Subcutaneous abdominal adipose tissue (tissue), 5 donors: ENCODE results near the gene PPFIA4.

Experiments
- H3K27ac ChIP-seq: one replicate; pipeline ENCODE4 v1.7.0; 2013; ENCODE audit warnings: low read depth, mild to moderate bottlenecking, inconsistent platforms, low read length, moderate library complexity
- H3K27me3 ChIP-seq, 5 donors: one replicate each; pipeline ENCODE4 v1.7.0; 2013; ENCODE audit warnings: low read length in 5 of 5, inconsistent platforms in 1 of 5; ENCODE audit not compliant: control insufficient read depth in 5 of 5, insufficient read depth in 4 of 5
- H3K36me3 ChIP-seq, 5 donors: one replicate each; pipeline ENCODE4 v1.7.0; 2013; ENCODE audit warnings: low read length in 5 of 5; ENCODE audit not compliant: control insufficient read depth in 5 of 5, insufficient read depth in 5 of 5
- H3K4me1 ChIP-seq, 5 donors: one replicate each; pipeline ENCODE4 v1.7.0; 2013; ENCODE audit warnings: low read length in 5 of 5, mild to moderate bottlenecking in 3 of 5, moderate library complexity in 1 of 5; ENCODE audit not compliant: control insufficient read depth in 5 of 5, insufficient read depth in 5 of 5
- H3K4me3 ChIP-seq, 5 donors: one replicate each; pipeline ENCODE4 v1.7.0; 2013; ENCODE audit warnings: low read length in 5 of 5, low read depth in 1 of 5
- H3K9ac ChIP-seq, 5 donors: one replicate each; pipeline ENCODE4 v1.7.0; 2013; ENCODE audit warnings: low read length in 5 of 5, mild to moderate bottlenecking in 4 of 5, moderate library complexity in 3 of 5
- H3K9me3 ChIP-seq, 5 donors: one replicate each; pipeline ENCODE4 v1.7.0; 2013; ENCODE audit warnings: low read length in 5 of 5; ENCODE audit not compliant: control insufficient read depth in 5 of 5
- donor health status: healthy.
- donor health status: healthy.
- donor health status: healthy.
- donor health status: healthy.
- donor health status: healthy.

PPFIA4 gene

GRCh38 chr1:203086992-203087763 lies 60.9 kb downstream of the PPFIA4 start:
- H3K27me3 ChIP-seq = peaks cover 0 to 8% (median 3%) of the 10 kb centered on the region in 5 donors
- H3K36me3 ChIP-seq = no peaks in the 10 kb centered on the region
- H3K9me3 ChIP-seq = no peaks in the 10 kb centered on the region
- no peak overlapping the region for H3K4me3 ChIP-seq
- no peak overlapping the region for H3K27ac ChIP-seq
- no peak overlapping the region for H3K9ac ChIP-seq
- H3K4me1 ChIP-seq = peaks cover 0 to 25% (median 7%) of the 10 kb centered on the region in 5 donors

- no peak overlapping the region for H3K9ac ChIP-seq
- H3K4me3 ChIP-seq = no peak overlapping the region
- no peak overlapping the region for H3K27ac ChIP-seq
- peaks cover 0 to 8% (median 3%) of the 10 kb centered on the region in 5 donors for H3K27me3 ChIP-seq
- no peaks in the 10 kb centered on the region for H3K36me3 ChIP-seq
- no peaks in the 10 kb centered on the region for H3K9me3 ChIP-seq
- peaks cover 0 to 19% (median 7%) of the 10 kb centered on the region in 5 donors for H3K4me1 ChIP-seq
Observed at GRCh38 chr1:203088441-203088840, 62.1 kb downstream of the PPFIA4 start.

GRCh38 chr1:203089001-203089650 lies 62.8 kb downstream of the PPFIA4 start:
- Histone ChIP-seq H3K9ac (no peak overlapping the region), H3K4me1 (peaks cover 0 to 12% (median 4%) of the 10 kb centered on the region in 5 donors), H3K4me3 (no peak overlapping the region), H3K36me3 (no peaks in the 10 kb centered on the region), H3K9me3 (peaks cover 0 to 4% (median 0%) of the 10 kb centered on the region in 5 donors), H3K27me3 (peaks cover 0 to 8% (median 3%) of the 10 kb centered on the region in 5 donors), H3K27ac (no peak overlapping the region)

- H3K27me3 ChIP-seq = peaks cover 0 to 8% (median 3%) of the 10 kb centered on the region in 5 donors
- H3K9ac ChIP-seq = no peak overlapping the region
- peaks cover 0 to 4% (median 4%) of the 10 kb centered on the region in 5 donors for H3K9me3 ChIP-seq
- H3K4me3 ChIP-seq = no peak overlapping the region
- H3K36me3 ChIP-seq = no peaks in the 10 kb centered on the region
- peaks cover 0 to 7% (median 2%) of the 10 kb centered on the region in 5 donors for H3K4me1 ChIP-seq
- no peak overlapping the region for H3K27ac ChIP-seq
Observed at GRCh38 chr1:203089651-203090045, 63.4 kb downstream of the PPFIA4 start.

GRCh38 chr1:203090421-203091198 lies 64.3 kb downstream of the PPFIA4 start:
- Histone ChIP-seq H3K36me3 (no peaks in the 10 kb centered on the region), H3K27ac (no peak overlapping the region), H3K9ac (no peak overlapping the region), H3K27me3 (peaks cover 0 to 8% (median 3%) of the 10 kb centered on the region in 5 donors), H3K4me3 (no peak overlapping the region), H3K9me3 (peaks cover 0 to 13% (median 12%) of the 10 kb centered on the region in 5 donors), H3K4me1 (peaks cover 0 to 7% (median 2%) of the 10 kb centered on the region in 5 donors)

GRCh38 chr1:203091199-203091477 lies 64.8 kb downstream of the PPFIA4 start:
- H3K4me3 ChIP-seq = no peak overlapping the region
- H3K27me3 ChIP-seq = peaks cover 0 to 8% (median 3%) of the 10 kb centered on the region in 5 donors
- no peak overlapping the region for H3K27ac ChIP-seq
- no peak overlapping the region for H3K9ac ChIP-seq
- no peaks in the 10 kb centered on the region for H3K36me3 ChIP-seq
- H3K9me3 ChIP-seq = peaks cover 0 to 17% (median 13%) of the 10 kb centered on the region in 5 donors
- H3K4me1 ChIP-seq = peaks cover 0 to 7% (median 2%) of the 10 kb centered on the region in 5 donors

GRCh38 chr1:203091761-203092330 lies 65.6 kb downstream of the PPFIA4 start:
- peaks cover 0 to 7% (median 2%) of the 10 kb centered on the region in 5 donors for H3K4me1 ChIP-seq
- H3K4me3 ChIP-seq = no peak overlapping the region
- H3K9me3 ChIP-seq = peaks cover 0 to 17% (median 14%) of the 10 kb centered on the region in 5 donors
- H3K27ac ChIP-seq = no peak overlapping the region
- no peaks in the 10 kb centered on the region for H3K36me3 ChIP-seq
- no peak overlapping the region for H3K9ac ChIP-seq
- H3K27me3 ChIP-seq = peaks cover 0 to 8% (median 5%) of the 10 kb centered on the region in 5 donors

GRCh38 chr1:203093754-203094410 lies 67.6 kb downstream of the PPFIA4 start:
- Histone ChIP-seq H3K27me3 (peaks cover 0 to 8% (median 5%) of the 10 kb centered on the region in 5 donors), H3K9me3 (peaks cover 0 to 17% (median 14%) of the 10 kb centered on the region in 5 donors), H3K4me3 (no peak overlapping the region), H3K4me1 (no peaks in the 10 kb centered on the region), H3K9ac (no peak overlapping the region), H3K36me3 (no peaks in the 10 kb centered on the region), H3K27ac (no peak overlapping the region)

GRCh38 chr1:203095061-203095690 lies 68.9 kb downstream of the PPFIA4 start:
- H3K9me3 ChIP-seq = peaks cover 0 to 17% (median 14%) of the 10 kb centered on the region in 5 donors
- H3K27me3 ChIP-seq = peaks cover 0 to 5% (median 2%) of the 10 kb centered on the region in 5 donors
- H3K27ac ChIP-seq = no peak overlapping the region
- no peak overlapping the region for H3K9ac ChIP-seq
- no peaks in the 10 kb centered on the region for H3K4me1 ChIP-seq
- no peak overlapping the region for H3K4me3 ChIP-seq
- H3K36me3 ChIP-seq = no peaks in the 10 kb centered on the region
